NCI-H1092 (cell line): Measurements from ENCODE around the gene C20orf204.
"Not testable (repeated sequence)": the region's sequence is repeated elsewhere in the genome, so short reads cannot be mapped to it uniquely, and the experiment has no call there.

Experiments
- DNase-seq: peaks from one replicate; lab custom pipeline; 2025; lab: John Stamatoyannopoulos, UW

The C20orf204 gene

GRCh38 chr20:64035933-64036345 lies at the start of gene C20orf204:
Gene C20orf204 (plus strand): TSS chr20:64036182. CDS start chr20:64036324, 142 bp downstream.
- no peak for DNase-seq

GRCh38 chr20:64000906-64001305 lies 35.1 kb upstream of the C20orf204 start:
- DNase-seq = no peak

- DNase-seq = peak; percentile 60
Measured at GRCh38 chr20:64001607-64002011, 34.4 kb upstream of the C20orf204 start.

GRCh38 chr20:64003960-64004725 lies 31.8 kb upstream of the C20orf204 start:
- no peak for DNase-seq

GRCh38 chr20:64005394-64005793 lies 30.6 kb upstream of the C20orf204 start:
- DNase-seq = no peak

GRCh38 chr20:64006490-64006889 lies 29.5 kb upstream of the C20orf204 start:
- DNase-seq = no peak

GRCh38 chr20:64006902-64007301 lies 29.1 kb upstream of the C20orf204 start:
- no peak for DNase-seq

- DNase-seq = no peak
Measured at GRCh38 chr20:64009811-64010387, 26.1 kb upstream of the C20orf204 start.

- DNase-seq = no peak
Measured at GRCh38 chr20:64010711-64011237, 25.2 kb upstream of the C20orf204 start.

- no peak for DNase-seq
Measured at GRCh38 chr20:64011366-64011779, 24.6 kb upstream of the C20orf204 start.

GRCh38 chr20:64012385-64013154 lies 23.4 kb upstream of the C20orf204 start:
- DNase-seq = not testable (repeated sequence)

GRCh38 chr20:64015635-64016034 lies 20.3 kb upstream of the C20orf204 start:
- DNase-seq = no peak

- DNase-seq = no peak
Measured at GRCh38 chr20:64021124-64021975, 14.6 kb upstream of the C20orf204 start.

- no peak for DNase-seq
Measured at GRCh38 chr20:64022671-64023360, 13.2 kb upstream of the C20orf204 start.

GRCh38 chr20:64023361-64024140 lies 12.4 kb upstream of the C20orf204 start:
- DNase-seq = no peak

GRCh38 chr20:64024141-64024990 lies 11.6 kb upstream of the C20orf204 start:
- DNase-seq = no peak

- DNase-seq = no peak
Measured at GRCh38 chr20:64025101-64025825, 10.7 kb upstream of the C20orf204 start.

GRCh38 chr20:64025826-64026412 lies 10.1 kb upstream of the C20orf204 start:
- no peak for DNase-seq
